Measurements from ENCODE around the gene PDZRN4. TPM values are rescaled to one million over a fixed set of nuclear protein-coding genes. Genes with fewer than 3 reads are reported as not detected.

The PDZRN4 gene
- polyA plus RNA-seq, 3 donors: 5.0 to 7.6 (median 7.2) TPM

GRCh38 chr12:41467591-41468325, 279.6 kb downstream of the PDZRN4 start:
- no peak for DNase-seq (ENCODE audit: extremely low read depth in 1 of 11, low read depth in 9 of 11, low spot score in 4 of 11)

- DNase-seq (ENCODE audit: extremely low read depth in 1 of 11, low read depth in 9 of 11, low spot score in 4 of 11): no peak
Observed at GRCh38 chr12:41468341-41468740, 280.2 kb downstream of the PDZRN4 start.

GRCh38 chr12:41468756-41469155, 280.6 kb downstream of the PDZRN4 start:
- DNase-seq (ENCODE audit: extremely low read depth in 1 of 11, low read depth in 9 of 11, low spot score in 4 of 11): no peak

GRCh38 chr12:41473441-41473840, 285.3 kb downstream of the PDZRN4 start:
- DNase-seq (ENCODE audit: extremely low read depth in 1 of 11, low read depth in 9 of 11, low spot score in 4 of 11): no peak

- no peak for DNase-seq (ENCODE audit: extremely low read depth in 1 of 11, low read depth in 9 of 11, low spot score in 4 of 11)
Observed at GRCh38 chr12:41474001-41474400, 285.9 kb downstream of the PDZRN4 start.

- DNase-seq (ENCODE audit: extremely low read depth in 1 of 11, low read depth in 9 of 11, low spot score in 4 of 11): peak in 7 of 11 donors; percentile 2 to 38 (median 24)
Observed at GRCh38 chr12:41476499-41477439, 288.6 kb downstream of the PDZRN4 start.

GRCh38 chr12:41479426-41479825, 291.3 kb downstream of the PDZRN4 start:
- no peak for DNase-seq (ENCODE audit: extremely low read depth in 1 of 11, low read depth in 9 of 11, low spot score in 4 of 11)

- DNase-seq (ENCODE audit: extremely low read depth in 1 of 11, low read depth in 9 of 11, low spot score in 4 of 11): no peak
Observed at GRCh38 chr12:41485203-41485602, 297.1 kb downstream of the PDZRN4 start.

- DNase-seq (ENCODE audit: extremely low read depth in 1 of 11, low read depth in 9 of 11, low spot score in 4 of 11): no peak
Observed at GRCh38 chr12:41486718-41487117, 298.6 kb downstream of the PDZRN4 start.

- no peak for DNase-seq (ENCODE audit: extremely low read depth in 1 of 11, low read depth in 9 of 11, low spot score in 4 of 11)
Observed at GRCh38 chr12:41496009-41496408, 307.9 kb downstream of the PDZRN4 start.

GRCh38 chr12:41497409-41497808, 309.3 kb downstream of the PDZRN4 start:
- no peak for DNase-seq (ENCODE audit: extremely low read depth in 1 of 11, low read depth in 9 of 11, low spot score in 4 of 11)

- DNase-seq (ENCODE audit: extremely low read depth in 1 of 11, low read depth in 9 of 11, low spot score in 4 of 11): no peak
Observed at GRCh38 chr12:41504976-41505375, 316.9 kb downstream of the PDZRN4 start.

- DNase-seq (ENCODE audit: extremely low read depth in 1 of 11, low read depth in 9 of 11, low spot score in 4 of 11): no peak
Observed at GRCh38 chr12:41507286-41507685, 319.2 kb downstream of the PDZRN4 start.

GRCh38 chr12:41509271-41510055, 321.3 kb downstream of the PDZRN4 start:
- DNase-seq (ENCODE audit: extremely low read depth in 1 of 11, low read depth in 9 of 11, low spot score in 4 of 11): no peak

GRCh38 chr12:41510470-41510869, 322.4 kb downstream of the PDZRN4 start:
- no peak for DNase-seq (ENCODE audit: extremely low read depth in 1 of 11, low read depth in 9 of 11, low spot score in 4 of 11)

- no peak for DNase-seq (ENCODE audit: extremely low read depth in 1 of 11, low read depth in 9 of 11, low spot score in 4 of 11)
Observed at GRCh38 chr12:41511247-41511646, 323.1 kb downstream of the PDZRN4 start.

GRCh38 chr12:41512497-41512896, 324.4 kb downstream of the PDZRN4 start:
- DNase-seq (ENCODE audit: extremely low read depth in 1 of 11, low read depth in 9 of 11, low spot score in 4 of 11): no peak

GRCh38 chr12:41514021-41514777, 326.1 kb downstream of the PDZRN4 start:
- no peak for DNase-seq (ENCODE audit: extremely low read depth in 1 of 11, low read depth in 9 of 11, low spot score in 4 of 11)

GRCh38 chr12:41514907-41515306, 326.8 kb downstream of the PDZRN4 start:
- no peak for DNase-seq (ENCODE audit: extremely low read depth in 1 of 11, low read depth in 9 of 11, low spot score in 4 of 11)

Data from renal cortex interstitium (tissue), 11 donors.